IPS DF 4.7 (cell line): Measurements from ENCODE around the gene FLOT2.
"Not testable (repeated sequence)": the region's sequence is repeated elsewhere in the genome, so short reads cannot be mapped to it uniquely, and the experiment has no call there.

ENCODE experiments used
- DNase-seq: peaks from one replicate; pipeline ENCODE4 v3.0.0-alpha.2; 2013; ENCODE audit warnings: low spot score; ENCODE audit errors: extremely low read depth

The FLOT2 gene

DNA sequence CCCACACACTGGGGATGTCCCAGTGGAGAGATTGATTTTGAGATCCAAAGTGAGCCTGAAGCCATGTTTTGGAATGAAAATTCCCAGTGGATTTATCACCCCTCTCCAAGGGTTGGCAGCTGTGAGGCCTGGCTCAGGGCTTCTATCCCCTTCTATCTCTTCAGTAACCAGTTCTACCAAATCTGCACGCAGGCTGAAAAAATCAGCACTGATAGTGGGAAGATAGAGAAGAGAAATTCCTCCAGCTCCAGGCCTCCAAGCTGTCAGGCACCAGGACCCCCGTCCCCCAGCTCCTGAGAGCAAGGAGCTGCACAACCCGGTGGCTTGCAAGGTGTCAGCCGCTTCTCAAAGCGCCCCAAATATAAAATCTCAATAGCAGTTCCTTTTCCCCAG, 1.0 kb downstream of the FLOT2 start:
- DNase-seq = no peak

DNA sequence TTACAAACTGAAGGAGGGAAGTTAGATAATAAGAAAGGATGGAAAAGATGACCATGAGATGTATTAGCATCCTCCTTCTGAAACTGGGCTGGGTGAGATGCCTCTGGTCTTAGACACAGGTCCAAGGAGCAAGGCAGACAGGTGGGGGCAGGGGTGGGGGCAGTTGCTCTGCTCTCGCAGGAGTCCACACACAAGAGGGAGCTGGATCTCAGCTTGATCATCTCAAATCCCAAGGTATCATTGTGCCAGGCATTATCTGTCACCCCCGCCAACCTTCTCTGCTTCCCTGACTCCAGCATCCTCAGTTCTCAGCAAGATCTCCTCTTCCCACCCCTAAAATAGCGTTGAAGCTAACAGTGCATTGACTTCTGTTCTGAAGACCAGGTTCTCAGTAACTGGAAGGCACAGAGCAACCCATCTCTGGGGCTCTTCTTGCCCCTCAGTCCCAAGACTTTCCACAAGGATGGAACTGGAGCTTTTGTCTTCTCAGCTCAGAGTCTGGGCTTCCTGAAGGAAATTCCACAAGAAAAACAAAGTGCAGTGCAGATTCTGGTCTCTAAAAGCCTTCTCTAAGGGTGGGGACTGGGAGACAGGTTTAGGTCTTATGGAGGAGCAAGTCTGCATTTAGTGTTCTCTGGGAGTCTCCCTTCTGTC, 1.6 kb downstream of the FLOT2 start:
- no peak for DNase-seq

DNA sequence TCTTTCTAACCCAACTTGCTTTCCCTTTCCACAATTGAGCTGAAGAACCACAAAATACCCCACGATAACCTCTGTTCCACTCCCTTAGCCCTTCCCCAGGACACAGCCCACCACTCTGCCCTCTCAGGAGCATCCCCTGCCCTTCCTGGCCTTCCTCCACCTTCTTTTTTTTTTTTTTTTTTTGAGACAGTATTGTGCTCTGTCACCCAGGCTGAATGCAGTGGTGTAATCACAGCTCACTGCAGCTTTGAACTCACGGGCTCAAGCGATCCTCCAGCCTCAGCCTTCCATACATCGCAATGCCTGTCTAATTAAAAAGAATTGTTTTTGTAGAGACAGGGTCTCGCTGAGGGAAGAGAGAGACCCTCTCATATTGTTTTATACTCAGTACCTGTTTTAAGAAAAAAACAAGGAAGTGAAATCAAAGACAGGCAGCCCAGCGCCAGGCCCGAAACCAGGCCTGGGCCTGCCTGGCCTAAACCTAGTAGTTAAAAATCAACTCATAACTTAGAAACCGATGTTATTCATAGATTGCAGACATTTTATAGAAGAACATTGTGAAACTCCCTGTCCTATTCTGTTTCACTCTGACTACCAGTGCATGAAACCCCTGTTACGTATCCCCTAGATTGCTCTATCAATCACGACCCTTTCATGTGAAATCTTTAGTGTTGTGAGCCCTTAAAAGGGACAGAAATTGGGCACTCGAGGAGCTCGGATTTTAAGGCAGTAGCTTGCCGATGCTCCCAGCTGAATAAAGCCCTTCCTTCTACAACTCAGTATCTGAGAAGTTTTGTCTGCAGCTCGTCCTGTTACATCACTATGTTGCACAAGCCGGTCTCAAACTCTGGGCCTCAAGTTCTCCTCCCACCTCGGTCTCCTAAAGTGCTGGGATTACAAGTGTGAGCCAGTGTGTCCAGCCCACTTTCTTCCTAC, 4.0 kb downstream of the FLOT2 start:
- not testable (repeated sequence) for DNase-seq

DNA sequence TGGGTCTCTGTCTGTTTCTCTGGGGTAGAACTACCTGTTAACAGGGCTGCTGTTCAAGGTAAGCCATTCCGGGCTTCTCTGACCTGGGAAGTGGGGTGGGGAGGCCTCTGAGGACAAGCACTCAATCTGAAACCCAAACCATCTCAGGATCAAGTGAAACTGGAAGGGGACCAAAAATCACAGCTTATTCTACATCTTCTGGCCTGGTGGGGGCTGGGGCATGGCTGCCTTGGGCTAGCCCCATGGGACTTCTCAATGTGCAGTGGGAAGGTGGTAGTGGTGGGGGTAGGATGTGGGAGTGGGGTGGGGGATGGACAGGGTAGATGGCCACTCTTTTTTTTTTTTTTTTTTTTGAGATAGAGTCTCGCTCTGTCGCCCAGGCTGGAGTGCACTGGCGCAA, 5.5 kb downstream of the FLOT2 start:
- DNase-seq = no peak

DNA sequence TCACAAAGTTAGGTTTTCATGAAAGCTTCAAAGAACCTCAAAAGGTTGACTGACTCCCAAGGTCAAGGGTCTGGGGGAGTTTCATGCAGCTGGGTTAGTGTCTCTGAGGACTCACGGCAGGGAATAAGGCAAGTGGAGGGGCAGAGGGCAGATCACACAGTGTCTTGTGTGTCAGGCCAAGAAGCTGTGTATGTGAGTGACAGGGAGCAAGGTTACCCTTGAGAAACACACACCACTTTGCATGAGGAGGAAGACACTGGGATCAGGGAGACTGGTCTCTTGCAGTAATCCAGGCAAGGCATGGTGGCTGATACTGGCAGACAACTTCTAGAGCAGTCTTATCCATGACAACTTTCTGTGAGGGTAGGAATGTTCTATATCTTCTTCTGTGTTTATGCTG, 6.3 kb downstream of the FLOT2 start:
- no peak for DNase-seq

DNA sequence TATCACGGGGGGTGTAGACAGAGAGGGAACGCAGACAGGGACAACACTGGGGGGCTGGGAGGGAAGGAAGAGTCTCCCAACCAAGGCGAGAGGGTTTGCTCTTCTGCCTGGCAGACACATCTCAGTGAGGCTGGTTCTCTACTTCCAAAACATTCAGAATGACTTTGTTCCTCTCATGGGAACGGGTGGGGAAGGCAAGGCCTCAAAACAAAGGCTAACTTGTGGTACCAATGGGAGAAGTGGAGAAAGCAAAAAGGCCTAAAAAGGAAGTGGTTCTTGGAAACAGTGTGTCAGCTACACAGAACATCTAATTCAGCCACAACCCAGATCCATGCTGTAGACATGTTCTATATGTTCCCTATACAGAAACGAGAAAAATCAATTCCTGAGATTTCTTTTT, 7.5 kb downstream of the FLOT2 start:
- no peak for DNase-seq

DNA sequence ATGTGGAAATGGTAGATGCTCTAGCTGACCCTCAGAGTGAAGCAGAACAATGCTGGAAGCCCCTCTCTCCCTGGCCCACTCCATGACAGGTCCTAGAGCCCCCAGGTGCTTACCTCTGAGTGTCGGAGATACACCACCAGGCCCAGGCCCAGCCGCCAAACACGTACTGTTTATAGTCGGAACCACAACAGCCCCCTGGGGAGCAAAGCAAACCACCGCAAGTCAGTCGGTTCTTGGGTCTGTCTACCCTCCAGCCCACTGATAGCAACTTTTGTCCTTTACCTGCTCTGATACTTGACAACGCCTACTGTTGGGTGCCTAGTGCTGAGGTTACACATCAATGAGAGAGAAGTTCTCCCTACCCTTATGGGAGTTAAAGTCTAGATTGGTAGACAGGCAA, 8.7 kb downstream of the FLOT2 start:
- no peak for DNase-seq

DNA sequence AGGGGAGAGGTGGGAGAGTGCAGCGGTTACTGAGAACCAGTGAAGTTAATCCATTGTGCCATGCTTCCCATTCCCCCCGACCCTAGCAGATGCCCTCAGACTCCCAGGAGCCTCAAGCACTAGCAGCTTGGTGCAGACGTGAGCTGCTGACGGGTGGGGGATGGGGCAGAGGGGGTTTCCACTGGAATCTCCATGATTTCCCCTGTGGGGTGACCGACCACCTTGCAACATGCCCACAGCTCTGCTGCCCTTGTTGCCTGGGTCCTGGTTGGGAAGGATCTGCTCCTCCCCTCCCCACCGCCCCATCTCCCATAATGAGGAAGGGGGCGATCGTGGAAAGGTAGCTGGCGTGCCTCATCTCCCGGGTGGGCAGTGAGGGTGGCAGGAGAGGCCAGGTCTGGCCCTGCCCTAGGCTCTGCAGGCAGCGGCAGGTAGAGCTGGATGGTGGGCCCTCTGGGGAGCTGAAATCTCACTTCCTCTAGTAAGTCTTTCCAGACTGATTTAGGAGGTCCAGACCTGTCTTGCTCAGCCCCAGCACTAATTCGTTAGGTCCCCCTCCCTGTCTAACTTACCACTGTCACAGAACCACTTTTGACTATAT, 9.6 kb downstream of the FLOT2 start:
- no peak for DNase-seq

DNA sequence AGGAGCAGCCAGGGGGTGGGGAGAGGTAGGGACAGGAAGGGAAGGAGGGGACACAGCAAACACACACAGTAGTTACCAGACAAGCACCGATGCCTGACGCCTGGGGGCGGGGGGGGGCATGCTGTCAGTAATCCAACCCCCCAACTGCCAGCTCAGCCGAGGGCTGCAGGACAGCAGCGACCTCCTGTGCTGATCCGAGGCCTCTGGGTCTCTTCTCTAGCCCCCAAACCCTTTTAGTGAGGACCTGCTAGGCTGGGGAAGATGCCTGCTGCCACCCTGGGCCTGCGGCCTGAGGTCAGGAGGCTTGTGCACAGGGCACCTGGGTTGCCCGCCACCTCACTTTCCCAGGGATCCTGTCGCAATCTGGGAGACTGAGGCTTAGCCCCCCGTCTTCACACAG, 11.6 kb downstream of the FLOT2 start:
- DNase-seq = no peak

DNA sequence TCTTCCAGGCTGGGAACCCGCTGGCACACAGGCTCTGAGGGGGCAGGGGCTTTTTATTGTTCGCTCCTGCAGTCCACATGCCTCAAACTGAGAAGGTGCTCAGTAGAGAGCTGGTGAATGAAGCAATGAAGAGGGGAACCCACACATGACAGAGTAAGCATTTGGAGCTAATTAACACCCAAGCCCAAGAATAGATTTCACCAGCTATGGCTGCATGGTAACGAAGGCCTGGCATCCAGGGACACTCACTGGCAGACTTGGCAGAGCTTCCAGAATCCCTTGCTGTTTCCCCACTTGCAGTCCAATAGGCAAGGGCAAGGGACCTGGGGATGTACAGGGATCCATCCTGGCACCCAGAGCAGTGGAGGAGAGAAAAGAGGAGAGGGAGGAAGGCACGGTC, 12.2 kb downstream of the FLOT2 start:
- DNase-seq = no peak

DNA sequence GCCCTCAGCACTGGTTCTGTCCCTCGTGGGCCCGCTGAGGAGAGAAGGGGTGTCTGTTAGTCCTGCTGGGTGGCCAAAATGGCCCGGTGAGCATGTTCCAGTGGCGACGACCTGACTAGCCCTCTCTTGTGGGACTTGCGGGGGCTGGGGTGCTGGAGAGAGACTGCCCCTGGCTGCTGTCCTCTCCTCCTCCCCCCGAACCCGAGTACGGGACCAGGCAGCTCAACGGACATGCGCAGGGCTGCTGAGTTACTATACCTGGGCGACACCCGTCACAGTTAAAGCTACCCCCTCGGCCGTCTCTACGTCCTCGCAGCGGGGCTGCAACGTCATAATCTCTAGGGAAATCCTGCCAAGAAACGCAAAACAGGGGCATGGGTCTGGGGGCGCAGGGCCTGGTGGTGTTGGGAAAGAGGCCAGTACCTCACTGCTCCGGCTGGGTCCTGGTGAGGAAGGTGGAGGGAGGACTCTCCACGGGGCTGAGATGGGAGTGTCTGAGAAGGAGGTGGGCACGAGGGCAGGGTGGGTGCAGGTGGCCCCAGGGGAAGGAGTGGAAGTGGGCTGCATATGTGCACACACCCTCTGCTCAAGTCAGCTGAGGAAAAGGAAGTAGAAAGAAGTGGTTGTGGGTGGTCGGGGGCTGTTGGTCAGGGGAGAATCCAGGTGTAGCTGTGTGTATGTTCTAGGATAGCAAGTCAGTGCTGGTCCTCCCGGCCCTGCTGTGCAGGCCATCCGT, 13.4 kb downstream of the FLOT2 start:
- DNase-seq = no peak

DNA sequence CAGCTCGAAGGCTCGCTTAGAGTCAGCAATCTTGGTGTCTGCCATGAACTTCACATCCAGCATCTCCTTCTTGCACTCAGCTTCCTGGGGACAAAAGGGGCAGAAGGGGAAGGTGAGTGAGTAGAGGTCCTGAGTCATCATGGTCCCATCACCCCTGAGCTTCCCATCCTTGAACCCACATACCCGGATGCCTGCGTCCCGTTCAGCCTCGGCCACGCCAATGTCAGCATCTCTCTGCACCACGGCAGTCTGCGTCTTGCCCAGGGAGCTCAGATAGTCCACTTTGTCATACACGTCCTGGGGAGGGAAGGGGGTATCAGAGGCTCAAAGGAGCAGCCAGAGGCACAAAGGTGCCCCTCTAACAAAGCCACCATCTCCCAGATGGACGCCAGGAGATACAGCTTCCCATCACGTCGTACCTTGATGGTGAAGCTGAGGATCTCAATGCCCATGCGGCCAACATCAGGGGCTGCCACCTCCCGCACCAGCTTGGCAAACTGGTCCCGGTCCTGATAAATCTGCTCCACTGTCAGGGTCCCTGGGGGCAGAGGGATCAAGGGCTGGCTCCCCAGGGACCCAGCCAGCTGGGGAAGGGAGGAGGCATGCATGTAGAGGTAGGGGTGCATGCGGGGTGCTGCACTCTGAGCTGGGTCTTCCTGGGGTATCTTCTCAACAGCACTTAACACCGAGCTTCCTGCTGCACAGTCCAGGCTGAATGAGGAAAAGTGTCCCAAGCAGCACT, 15.2 kb downstream of the FLOT2 start:
- no peak for DNase-seq

DNA sequence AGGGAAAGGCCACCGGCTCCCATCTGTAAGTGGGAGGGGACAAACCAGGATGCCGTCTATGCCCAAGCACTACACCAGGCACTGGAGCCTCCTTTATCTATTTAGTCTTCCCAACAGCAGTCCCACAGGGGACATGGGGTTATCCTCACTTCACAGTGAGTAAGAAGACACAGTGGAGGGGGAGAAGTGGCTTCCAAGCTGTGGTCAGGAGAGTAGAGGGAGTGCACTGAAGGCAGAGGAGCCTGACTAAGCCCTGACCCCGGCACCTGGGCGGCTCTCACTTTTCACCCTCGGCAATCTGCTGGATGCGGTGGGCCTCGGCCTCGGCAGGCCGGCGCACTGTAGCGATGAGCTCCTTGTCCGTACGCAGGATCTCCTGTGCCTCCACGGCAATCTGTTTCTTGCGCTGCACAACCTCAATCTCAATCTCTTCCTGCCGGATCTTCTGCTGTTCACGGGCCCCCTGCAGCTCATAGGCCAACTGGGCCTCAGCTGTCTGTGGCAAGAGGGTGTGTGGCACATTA, 15.9 kb downstream of the FLOT2 start:
- no peak for DNase-seq

DNA sequence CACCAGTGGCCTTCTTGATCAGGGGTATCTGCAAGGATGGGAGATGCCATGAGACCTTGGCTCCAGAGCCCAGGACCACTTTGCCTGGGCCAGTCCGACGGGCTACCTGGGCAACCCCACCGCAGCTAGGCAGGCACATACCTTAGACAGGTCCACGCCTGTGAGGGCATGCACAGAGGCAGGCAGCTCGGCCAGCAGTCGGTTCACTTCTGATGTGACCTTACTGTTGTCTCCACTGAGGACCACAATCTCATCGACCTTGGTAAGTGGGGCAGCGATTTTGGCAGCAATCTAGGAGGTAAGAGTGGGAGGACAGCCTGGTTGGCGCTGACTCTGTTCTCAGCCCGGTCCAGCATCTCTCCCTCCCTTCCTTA, 17.0 kb downstream of the FLOT2 start:
- DNase-seq = no peak

DNA sequence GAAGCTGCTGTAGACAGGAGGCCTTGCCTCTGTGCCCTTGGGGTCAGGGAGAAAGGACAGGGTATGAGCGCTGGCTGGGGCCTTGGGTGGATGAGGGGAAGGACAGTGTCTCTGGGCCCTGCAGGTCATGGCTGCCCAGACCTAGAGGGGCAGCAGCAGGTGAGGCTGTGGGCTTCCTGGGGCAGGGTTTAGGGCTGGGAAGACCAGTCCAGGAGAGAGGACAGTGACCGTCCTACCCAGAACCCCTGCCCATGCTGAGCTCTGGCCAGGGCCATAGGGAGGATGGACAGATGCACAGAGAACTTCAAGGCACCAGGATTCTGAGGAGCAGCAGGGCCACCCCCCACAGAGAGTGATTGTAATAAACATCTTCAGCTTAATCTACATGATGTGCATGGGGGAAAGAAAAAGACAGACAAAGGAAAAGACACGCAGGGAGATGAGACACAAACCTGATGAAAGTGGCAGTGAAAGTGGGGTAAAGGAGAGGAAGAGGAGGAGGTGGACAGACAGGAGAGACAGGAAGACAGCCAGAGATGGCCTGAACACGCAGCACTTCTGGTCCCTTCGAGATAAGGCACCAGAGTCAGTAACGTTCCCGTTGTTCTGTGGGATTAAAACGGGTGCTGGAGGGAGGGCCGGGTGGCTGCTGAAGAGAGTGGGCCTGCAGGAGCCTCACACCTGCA, 17.5 kb downstream of the FLOT2 start:
- DNase-seq = no peak

DNA sequence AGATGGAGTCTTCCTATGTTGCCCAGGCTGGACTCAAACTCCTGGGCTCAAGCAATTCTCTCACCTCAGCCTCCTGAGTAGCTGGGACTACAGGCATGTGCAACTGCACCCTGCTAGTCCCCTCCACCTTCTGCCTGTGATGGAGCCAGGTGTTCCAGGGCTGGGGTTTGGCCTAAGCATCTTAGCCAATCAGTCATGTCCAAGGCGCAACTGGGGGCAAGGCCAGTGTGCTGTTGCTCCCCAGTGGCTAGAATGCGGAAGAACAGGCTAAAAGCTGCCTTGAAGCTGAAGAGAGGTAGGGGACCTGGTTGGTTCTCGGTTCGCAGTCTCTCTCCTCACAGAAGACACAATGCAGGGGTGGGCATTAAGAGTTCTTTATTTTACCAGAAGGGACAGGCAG, 18.6 kb downstream of the FLOT2 start:
- peak; percentile 69 for DNase-seq

DNA sequence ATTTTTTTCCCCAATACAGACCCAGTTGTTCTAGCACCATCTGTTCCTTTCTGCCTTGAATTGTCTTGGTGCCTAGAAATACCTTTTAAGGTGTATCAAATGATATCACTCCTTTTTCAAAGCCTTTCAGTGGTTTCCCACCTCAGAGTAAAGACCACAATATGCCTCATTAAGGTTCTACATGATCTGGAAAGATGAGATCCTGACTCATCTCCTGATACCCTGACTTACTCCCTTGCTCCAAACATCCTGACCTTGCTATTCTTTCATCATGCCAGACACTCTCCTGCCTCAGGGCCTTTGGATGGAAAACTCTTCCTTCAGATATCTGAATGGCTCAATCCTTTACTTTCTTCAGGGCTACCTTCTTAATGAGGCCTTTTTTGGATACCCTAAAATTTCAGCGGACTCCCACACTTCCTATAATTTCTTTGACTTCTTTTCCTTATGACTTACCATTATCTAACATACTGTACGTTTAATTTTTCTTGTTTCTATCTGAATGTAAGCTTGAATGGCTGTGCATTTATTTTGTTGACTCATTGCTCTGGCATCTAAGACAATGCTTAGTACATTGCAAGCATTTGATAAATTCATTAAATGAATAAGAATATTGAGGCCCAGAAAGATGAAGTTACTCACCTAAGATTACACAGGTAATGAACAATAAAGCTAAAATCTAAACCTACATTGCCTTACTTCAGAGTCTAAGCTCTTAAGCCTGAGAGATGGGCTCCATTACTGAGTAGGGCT, 19.2 kb downstream of the FLOT2 start:
- DNase-seq = no peak

DNA sequence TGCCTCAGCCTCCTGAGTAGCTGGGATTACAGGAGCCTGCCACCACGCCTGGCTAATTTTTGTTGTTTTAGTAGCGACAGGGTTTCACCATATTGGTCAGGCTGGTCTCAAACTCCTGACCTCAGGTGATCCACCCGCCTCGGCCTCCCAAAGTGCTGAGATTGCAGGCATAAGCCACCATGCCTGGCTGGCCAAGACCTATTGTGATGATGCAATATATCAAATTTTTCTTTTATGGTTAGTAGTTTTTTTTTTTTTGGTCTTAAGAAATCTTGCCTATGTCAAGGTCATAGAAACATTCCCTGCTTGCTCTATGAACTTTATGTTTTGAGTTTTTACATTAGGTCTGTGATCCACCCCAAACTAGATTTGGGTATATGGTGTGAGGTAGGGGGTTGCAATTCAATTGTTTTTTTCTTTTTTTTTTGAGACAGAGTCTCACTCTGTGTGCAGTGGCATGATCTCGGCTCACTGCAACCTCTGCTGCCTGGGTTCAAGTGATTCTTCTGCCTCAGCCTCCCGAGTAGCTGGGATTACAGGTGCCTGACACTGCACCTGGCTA, 20.3 kb downstream of the FLOT2 start:
- DNase-seq = not testable (repeated sequence)

DNA sequence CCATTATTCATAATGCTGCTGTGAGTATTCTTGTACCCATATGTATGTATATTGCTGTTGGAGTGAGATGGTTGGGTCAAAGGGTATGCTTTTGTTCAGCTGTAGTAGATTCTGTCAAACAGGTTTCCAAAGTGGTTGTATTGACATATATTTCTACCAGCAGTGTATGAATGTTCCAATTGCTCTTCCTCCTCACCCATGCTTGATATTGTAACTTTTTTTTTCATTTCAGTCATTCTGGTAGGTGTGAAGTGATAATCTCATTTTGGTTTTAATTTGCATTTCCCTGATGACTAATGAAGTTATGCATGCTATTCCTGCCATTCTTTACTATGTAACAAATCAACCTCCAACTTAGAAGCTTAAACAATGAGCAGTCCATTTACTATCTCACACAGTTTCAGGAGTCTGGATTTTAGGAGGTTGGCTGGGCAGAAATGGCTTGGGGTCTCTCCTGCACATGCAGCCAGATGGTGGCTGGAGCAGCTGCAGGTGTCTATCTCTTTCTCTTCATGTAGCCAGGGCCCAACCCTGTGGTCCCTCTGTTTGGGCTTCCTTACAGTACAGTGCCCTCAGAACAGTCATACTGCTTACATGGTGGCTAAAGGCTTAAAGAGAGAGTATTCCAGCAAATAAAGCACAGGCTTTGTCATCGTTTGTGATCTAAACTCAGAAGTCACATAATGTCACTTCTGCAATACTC, 21.5 kb downstream of the FLOT2 start:
- no peak for DNase-seq
